Measurements from ENCODE around the gene ARMH4.

DNA sequence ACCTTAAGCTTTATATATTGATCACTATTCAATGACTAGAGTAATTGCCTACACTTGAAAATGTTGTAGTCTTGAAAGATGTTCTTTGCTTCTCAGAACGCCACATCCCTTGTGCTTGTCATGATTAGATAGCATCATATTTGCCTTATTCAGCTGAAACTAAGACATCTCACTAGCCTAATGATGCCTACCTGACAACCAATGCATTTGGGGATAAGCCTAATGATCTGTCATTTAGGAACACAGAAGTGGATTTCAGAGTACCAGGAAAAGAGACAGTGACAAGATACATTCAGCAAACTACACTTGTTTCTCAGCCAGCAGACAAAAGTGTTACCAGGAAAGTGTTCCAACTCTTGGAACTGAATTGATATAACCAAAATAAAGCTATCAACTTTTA, 83.7 kb downstream of the ARMH4 start:
- TF ChIP-seq, protein P1, sequence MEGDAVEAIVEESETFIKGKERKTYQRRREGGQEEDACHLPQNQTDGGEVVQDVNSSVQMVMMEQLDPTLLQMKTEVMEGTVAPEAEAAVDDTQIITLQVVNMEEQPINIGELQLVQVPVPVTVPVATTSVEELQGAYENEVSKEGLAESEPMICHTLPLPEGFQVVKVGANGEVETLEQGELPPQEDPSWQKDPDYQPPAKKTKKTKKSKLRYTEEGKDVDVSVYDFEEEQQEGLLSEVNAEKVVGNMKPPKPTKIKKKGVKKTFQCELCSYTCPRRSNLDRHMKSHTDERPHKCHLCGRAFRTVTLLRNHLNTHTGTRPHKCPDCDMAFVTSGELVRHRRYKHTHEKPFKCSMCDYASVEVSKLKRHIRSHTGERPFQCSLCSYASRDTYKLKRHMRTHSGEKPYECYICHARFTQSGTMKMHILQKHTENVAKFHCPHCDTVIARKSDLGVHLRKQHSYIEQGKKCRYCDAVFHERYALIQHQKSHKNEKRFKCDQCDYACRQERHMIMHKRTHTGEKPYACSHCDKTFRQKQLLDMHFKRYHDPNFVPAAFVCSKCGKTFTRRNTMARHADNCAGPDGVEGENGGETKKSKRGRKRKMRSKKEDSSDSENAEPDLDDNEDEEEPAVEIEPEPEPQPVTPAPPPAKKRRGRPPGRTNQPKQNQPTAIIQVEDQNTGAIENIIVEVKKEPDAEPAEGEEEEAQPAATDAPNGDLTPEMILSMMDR (IDR thresholded peaks at IDR 0.05 in 8 of 11, conservative IDR thresholded peaks at IDR 0.05 in 3 of 11), result no peak
- TF ChIP-seq POLR2AphosphoS5 (IDR thresholded peaks at IDR 0.05), result no peak

All from spleen (tissue), 7 donors.